ENCODE measurements around the gene SOCS6. TPM values are rescaled to one million over a fixed set of nuclear protein-coding genes. Genes with fewer than 3 reads are reported as not detected.

The SOCS6 gene
- total and polyA plus RNA-seq, 2 experiments from 2014 or later = 4.4 to 13.3 TPM

- TF ChIP-seq POLR2AphosphoS5 (IDR thresholded peaks at IDR 0.05; ENCODE audit: low read depth) (no peak), JUNB (IDR thresholded peaks at IDR 0.05; ENCODE audit: unreplicated experiment) (no peak), REST (IDR thresholded peaks at IDR 0.05; ENCODE audit: unreplicated experiment) (no peak), EZH2phosphoT487 (IDR thresholded peaks at IDR 0.05; ENCODE audit: unreplicated experiment) (no peak), ZNF462 (CRISPR knock-in tag; IDR thresholded peaks at IDR 0.05) (no peak), ZNF331 (CRISPR knock-in tag; IDR thresholded peaks at IDR 0.05; ENCODE audit: low read depth) (no peak), NANOG (IDR thresholded peaks at IDR 0.05; ENCODE audit: borderline replicate concordance) (no peak), ZNF114 (CRISPR knock-in tag; IDR thresholded peaks at IDR 0.05) (no peak), EZH2 (IDR thresholded peaks at IDR 0.05; ENCODE audit: low read depth, unreplicated experiment) (no peak)
- TF ChIP-seq, protein P1, sequence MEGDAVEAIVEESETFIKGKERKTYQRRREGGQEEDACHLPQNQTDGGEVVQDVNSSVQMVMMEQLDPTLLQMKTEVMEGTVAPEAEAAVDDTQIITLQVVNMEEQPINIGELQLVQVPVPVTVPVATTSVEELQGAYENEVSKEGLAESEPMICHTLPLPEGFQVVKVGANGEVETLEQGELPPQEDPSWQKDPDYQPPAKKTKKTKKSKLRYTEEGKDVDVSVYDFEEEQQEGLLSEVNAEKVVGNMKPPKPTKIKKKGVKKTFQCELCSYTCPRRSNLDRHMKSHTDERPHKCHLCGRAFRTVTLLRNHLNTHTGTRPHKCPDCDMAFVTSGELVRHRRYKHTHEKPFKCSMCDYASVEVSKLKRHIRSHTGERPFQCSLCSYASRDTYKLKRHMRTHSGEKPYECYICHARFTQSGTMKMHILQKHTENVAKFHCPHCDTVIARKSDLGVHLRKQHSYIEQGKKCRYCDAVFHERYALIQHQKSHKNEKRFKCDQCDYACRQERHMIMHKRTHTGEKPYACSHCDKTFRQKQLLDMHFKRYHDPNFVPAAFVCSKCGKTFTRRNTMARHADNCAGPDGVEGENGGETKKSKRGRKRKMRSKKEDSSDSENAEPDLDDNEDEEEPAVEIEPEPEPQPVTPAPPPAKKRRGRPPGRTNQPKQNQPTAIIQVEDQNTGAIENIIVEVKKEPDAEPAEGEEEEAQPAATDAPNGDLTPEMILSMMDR (conservative IDR thresholded peaks at IDR 0.05; ENCODE audit: low read depth in 2 of 2) = no peak
- no peak for DNase-seq (ENCODE audit: low spot score)
- Mint-ChIP-seq H3K36me3 (ENCODE audit: low read depth) (peaks cover 17% of the 10 kb centered on the region; the same call in 2 of the 3 replicates), H3K4me1 (peaks cover 26% of the 10 kb centered on the region), H3K27ac (no peak overlapping the region), H3K27me3 (ENCODE audit: insufficient read depth, low read depth, poor library complexity) (peaks cover 3% of the 10 kb centered on the region), H3K4me3 (no peak overlapping the region), H3K9me3 (peaks cover 11% of the 10 kb centered on the region; the same call in 2 of the 3 replicates)
- H3K27me3 ChIP-seq (ENCODE audit: insufficient read depth) = no peaks in the 10 kb centered on the region
- ATAC-seq = no peak
- no peaks in the 10 kb centered on the region for H3K36me3 ChIP-seq (ENCODE audit: insufficient read depth)
- H3K4me1 ChIP-seq (ENCODE audit: insufficient read depth) = peaks cover 21% of the 10 kb centered on the region; the same call in 1 of the 2 replicates
- 0 out of 2 replicates have a peak, but pooled peaks cover 4% of the 10 kb centered on the region for H3K9me2 ChIP-seq (ENCODE audit: insufficient read depth)
- no peaks in the 10 kb centered on the region for H3F3A ChIP-seq (replicated peaks; ENCODE audit: low read depth)
- H3K4me3 ChIP-seq = no peak overlapping the region
- no peak overlapping the region for H3K27ac ChIP-seq (ENCODE audit: low read depth)
- no peaks in the 10 kb centered on the region; the same call in 1 of the 2 replicates for H3K79me2 ChIP-seq (replicated peaks; ENCODE audit: insufficient read depth)
- no peak overlapping the region for H3K4me2 ChIP-seq
- H4K20me1 ChIP-seq (replicated peaks; ENCODE audit: insufficient read depth) = no peaks in the 10 kb centered on the region
- no peak overlapping the region for H2AFZ ChIP-seq
These were observed 43.8 kb downstream of the SOCS6 start for GRCh38 chr18:70332694-70333093.

Measured in GM23338 (cell line).